Measurements from ENCODE around the gene PTPRN2. TPM values are rescaled to one million over a fixed set of nuclear protein-coding genes. Genes with fewer than 3 reads are reported as not detected.

PTPRN2 gene
- total RNA-seq, 1 donor = 0.27 TPM

GRCh38 chr7:157811946-157812345 is 775.7 kb downstream of the PTPRN2 start:
- no peak for DNase-seq (ENCODE audit: low read depth in 2 of 3, low spot score in 2 of 3)

DNA sequence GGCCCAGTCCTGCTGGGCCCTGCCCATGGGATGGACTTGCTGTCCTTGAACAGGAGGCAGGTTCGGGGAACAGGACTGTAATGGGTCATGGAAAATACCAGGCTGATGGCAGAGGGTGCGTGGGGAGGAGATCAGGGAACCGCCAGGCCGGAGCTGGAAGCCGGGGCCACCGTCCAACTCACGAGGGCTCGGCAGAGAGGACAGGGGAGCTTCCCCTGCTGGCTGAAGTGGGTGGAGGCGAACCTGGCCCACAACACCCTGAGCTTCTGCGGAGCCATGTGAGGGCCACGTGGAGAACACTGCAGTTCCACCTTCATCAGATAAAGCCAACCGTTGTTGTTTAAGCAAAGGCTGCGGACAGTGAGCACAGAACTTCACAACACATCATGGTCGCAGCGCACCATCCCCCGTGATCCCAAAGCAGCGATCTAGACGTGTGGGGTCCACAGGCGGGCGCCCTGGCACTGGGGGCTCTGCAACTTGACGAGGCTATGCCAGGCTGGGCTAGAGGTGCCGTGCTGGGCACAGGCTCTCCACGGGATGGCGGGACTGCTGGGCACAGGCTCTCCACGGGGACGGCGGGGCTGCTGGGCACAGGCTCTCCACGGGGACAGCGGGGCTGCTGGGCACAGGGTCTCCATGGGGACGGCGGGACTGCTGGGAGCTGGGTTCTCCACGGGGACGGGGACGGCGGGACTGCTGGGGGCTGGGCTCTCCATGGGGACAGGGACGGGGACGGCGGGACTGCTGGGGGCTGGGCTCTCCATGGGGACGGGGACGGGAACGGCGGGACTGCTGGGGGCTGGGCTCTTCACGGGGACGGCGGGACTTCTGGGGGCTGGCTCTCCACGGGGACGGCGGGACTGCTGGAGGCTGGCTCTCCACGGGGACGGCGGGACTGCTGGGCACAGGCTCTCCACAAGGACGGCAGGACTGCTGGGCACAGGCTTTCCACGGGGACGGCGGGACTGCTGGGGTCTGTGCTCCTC is 777.5 kb downstream of the PTPRN2 start:
- DNase-seq (ENCODE audit: low read depth in 2 of 3, low spot score in 2 of 3) = no peak

DNA sequence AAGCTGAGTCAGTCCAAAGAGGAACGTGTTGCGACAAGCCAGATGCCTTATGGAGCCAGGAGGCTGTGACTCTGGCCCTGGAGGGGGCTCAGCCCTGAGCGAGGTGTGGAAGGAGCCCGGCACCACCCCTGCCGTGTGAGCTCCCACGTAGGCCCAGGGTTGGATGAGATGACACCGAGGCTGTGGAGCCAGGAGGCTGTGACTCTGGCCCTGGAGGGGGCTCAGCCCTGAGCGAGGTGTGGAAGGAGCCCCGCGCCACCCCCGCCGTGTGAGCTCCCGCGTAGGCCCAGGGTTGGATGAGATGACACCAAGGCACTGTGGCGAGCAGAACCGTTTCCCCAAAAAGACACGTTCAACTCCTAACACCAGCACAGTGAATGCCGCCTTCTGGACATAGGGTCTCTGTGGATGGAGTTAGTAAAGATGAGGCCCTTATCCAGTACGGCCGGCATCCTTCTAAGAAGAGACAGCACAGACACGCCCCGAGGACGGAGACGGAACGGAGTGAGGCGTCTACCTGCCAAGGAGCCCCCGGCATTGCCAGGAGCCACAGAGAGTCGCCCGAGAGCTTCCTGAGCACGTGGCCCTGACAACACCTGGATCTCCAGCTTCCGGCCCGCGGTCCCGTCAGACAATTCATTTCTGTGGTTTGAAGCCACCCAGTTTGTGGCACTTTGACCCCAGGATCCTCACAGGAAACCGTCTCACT is 778.3 kb downstream of the PTPRN2 start:
- no peak for DNase-seq (ENCODE audit: low read depth in 2 of 3, low spot score in 2 of 3)

DNA sequence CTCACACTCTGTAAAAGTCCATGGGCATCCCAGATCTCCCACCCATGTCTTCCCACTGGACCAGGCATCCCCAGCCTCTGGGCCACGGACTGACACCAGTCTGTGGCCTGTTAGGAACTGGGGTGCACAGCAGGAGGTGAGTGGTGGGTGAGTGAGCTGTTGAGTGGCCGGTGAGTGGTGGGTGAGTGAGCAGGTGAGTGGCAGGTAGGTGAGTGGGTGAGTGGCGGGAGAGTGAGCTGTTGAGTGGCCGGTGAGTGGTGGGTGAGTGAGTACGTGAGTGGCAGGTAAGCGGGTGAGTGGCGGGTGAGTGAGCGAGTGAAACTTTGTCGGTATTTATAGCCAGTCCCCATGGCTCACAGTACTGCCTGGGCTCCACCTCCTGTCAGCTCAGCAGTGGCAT is 779.6 kb downstream of the PTPRN2 start:
- DNase-seq (ENCODE audit: low read depth in 2 of 3, low spot score in 2 of 3) = no peak

GRCh38 chr7:157807510-157807909 is 780.1 kb downstream of the PTPRN2 start:
- no peak for DNase-seq (ENCODE audit: low read depth in 2 of 3, low spot score in 2 of 3)

DNA sequence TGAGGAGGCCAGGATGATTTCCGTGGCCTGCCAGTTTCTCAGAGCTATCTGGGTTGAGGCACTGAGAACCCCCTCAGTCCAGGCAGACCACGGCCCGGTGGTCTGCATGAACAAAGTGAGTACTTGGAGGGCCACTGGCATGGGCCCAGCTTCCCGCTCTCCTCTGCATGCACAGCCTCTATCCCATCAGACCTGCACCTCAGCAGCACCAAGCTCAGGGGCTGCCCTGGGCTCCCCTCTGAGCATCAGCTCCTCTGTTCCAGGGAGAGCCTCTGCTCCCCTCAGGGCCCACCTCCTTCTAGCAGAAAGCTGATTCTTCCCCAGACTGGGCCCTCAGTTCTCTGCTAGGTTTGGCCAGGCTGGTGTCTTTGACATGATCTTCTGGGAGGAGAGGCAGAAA is 780.9 kb downstream of the PTPRN2 start:
- no peak for DNase-seq (ENCODE audit: low read depth in 2 of 3, low spot score in 2 of 3)

GRCh38 chr7:157805713-157806112 is 781.9 kb downstream of the PTPRN2 start:
- DNase-seq (ENCODE audit: low read depth in 2 of 3, low spot score in 2 of 3) = no peak

- DNase-seq (ENCODE audit: low read depth in 2 of 3, low spot score in 2 of 3) = no peak
Measured at GRCh38 chr7:157803906-157804305, 783.7 kb downstream of the PTPRN2 start.

GRCh38 chr7:157801971-157802675 is 785.5 kb downstream of the PTPRN2 start:
- DNase-seq (ENCODE audit: low read depth in 2 of 3, low spot score in 2 of 3) = no peak

DNA sequence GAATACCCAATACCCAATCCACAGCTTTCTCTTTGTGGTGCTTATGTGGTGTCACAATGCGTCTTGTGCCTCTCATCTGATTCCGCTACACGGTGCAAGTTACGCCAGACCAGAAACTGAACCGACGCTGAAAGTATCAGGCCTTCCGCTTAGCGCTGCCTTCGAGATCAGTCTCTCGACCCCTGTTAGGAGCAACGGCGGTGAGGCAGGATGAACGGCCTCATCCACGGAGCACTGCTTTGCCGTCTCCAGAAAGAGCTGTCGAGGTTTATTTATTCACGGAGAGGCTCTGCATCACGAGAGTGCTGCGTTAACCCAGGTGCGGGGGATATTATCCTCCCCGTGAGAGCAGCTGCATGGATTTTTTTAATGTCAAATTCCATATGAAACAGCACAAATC is 786.5 kb downstream of the PTPRN2 start:
- DNase-seq (ENCODE audit: low read depth in 2 of 3, low spot score in 2 of 3) = no peak

GRCh38 chr7:157800281-157800680 is 787.3 kb downstream of the PTPRN2 start:
- no peak for DNase-seq (ENCODE audit: low read depth in 2 of 3, low spot score in 2 of 3)

- no peak for DNase-seq (ENCODE audit: low read depth in 2 of 3, low spot score in 2 of 3)
Measured at GRCh38 chr7:157799076-157799685, 788.4 kb downstream of the PTPRN2 start.

GRCh38 chr7:157797361-157797760 is 790.3 kb downstream of the PTPRN2 start:
- DNase-seq (ENCODE audit: low read depth in 2 of 3, low spot score in 2 of 3) = no peak

GRCh38 chr7:157796846-157797245 is 790.8 kb downstream of the PTPRN2 start:
- no peak for DNase-seq (ENCODE audit: low read depth in 2 of 3, low spot score in 2 of 3)

DNA sequence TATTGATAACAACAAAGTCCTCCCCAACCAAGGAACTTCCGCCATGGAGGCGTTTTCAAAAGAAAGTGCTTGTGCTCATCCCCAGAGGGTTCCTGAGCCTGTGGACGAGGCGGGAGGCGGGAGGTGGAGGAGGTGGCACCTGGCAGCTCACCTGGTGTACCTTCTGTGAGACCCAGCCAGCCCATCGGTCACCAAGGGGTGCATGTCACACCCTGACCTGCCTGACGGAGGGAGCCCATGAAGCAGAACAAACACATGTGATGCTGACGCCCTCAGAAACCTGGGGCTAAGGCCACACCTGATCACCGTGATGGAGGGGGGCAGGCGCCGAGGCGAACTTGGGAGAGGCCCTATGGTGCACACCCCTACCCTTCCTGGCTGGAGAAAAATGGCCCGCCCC is 792.0 kb downstream of the PTPRN2 start:
- DNase-seq (ENCODE audit: low read depth in 2 of 3, low spot score in 2 of 3) = no peak

DNA sequence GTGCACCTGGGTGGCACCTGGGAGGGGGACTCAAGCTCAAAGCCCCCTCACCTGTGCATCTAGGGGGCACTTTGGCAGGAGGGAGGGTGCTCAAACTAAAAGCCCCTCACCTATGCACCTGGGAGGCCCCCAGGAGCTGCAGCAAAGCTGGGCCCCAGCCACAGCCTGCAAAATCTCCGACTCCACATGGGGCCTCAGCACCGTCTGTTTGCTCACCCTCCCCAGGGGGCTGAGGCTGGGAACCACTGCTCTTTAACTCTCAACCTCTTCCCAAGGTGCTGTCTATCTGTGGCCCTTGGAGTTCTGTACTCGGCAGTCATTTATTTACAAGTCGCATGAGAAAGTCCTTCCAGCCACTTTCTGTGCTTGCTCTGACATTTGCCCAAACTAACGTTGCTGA is 792.4 kb downstream of the PTPRN2 start:
- no peak for DNase-seq (ENCODE audit: low read depth in 2 of 3, low spot score in 2 of 3)

DNA sequence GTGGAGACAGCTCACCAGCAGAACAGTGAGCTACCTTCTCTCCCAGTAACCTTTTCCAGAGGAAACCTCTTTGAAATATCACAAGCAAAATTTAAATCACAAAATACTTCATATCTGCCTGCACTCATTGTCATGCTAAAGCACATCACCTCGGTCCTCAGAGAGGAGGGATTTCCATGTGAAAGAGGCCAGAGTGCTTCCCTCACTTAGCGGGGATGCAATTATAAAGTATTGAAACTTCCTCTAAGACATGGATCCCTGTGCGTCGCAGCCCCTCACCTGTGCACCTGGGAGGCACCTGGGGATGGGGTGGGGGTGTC is 792.9 kb downstream of the PTPRN2 start:
- no peak for DNase-seq (ENCODE audit: low read depth in 2 of 3, low spot score in 2 of 3)

DNA sequence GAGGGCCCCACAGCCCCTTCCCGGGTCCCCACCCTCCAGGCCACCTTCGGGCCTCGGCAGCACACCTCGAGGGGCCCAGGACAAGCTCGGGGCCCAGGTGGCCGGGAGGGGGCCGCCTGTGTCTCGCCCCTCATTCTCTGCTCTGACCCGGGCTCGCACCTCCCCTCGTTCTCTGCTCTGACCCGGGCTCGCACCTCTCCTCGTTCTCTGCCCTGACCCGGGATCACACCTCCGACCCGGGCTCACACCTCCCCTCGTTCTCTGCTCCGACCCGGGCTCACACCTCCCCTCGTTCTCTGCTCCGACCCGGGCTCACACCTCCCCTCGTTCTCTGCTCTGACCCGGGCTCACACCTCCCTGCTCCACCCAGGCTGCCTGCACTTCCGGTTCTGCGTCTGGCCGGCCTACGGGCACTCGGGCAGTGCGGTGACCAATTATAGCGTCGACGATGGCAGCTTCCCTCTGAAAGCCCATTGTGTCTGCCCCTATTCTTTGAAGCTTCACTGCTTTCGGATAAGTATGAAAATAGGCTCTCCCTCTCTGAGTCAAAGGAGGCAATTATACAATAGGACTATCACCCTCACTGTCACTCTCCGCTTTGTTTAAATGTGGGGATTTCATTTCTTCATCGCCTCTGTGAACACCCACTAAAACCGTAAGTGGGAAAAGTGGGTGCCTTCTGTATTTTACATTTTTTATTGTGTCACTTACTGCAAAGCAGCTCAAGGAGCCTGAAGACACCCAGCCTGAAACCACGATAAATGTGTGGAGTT is 793.5 kb downstream of the PTPRN2 start:
- no peak for DNase-seq (ENCODE audit: low read depth in 2 of 3, low spot score in 2 of 3)

DNA sequence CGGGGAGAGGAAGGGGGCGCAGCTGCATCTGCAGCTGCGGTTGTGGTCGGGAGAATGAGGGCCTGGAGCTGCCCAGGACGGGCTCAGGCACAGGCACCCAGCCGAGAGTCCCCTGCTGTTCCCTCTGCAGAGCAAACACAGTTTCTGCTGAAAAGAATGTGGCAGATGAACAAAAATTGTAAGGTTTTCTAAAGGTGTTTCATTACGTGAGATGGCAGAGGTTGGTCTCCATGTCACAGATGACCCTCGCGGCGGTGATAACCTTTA is 794.6 kb downstream of the PTPRN2 start:
- no peak for DNase-seq (ENCODE audit: low read depth in 2 of 3, low spot score in 2 of 3)

DNA sequence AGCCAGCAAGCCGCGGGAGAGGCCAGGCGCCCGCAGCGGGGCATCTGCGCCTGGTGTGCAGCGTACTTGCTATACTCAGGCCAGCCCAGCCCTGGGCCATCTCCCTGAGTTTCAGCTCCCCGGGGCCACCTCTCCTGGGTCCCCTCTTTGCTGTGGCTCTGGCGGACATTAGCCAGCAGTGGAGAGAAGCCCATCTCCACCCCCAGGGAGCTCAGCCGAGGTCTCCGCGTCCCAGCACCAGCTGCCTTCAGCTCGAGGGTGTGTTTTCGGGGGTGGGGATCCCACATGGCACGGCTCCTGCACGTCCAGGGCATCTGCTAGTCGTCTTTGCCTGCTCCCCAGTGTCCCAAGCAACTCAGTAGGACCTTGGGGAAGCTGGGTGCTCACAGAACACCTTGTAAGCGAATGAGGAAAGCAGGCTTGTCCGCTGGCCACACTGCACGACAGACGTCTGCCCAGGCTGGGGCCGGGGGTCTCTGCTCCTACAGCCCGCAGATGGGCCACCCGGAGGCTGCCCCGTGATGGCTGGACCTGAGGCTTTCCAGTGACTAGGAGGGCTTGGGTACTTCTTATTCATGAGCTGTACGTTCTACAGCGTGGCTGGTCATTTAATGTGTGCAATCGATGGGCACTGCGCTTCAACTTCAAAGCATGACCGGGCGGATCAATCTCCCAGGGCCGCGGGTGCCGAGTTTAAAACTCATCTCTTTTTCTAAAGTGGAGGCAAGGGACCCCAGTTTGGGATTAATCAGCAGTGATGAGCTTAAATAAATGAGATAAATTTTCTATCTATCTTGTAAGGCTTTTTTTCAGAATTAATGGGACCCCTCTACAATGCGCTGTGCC is 795.2 kb downstream of the PTPRN2 start:
- no peak for DNase-seq (ENCODE audit: low read depth in 2 of 3, low spot score in 2 of 3)
